GM18858 (cell line): ENCODE results near the gene PRAMEF14.
"Not testable (repeated sequence)": the region's sequence is repeated elsewhere in the genome, so short reads cannot be mapped to it uniquely, and the experiment has no call there.

Source experiments
- ATAC-seq: cut with Tn5 transposase; IDR thresholded peaks from one replicate; pipeline ENCODE4 v1.9.1; 2021; ENCODE audit not compliant: unreplicated experiment

PRAMEF14 gene

GRCh38 chr1:13347034-13347433 is at the start of gene PRAMEF14:
Gene PRAMEF14, minus strand, starts transcription at chr1:13347134. Its CDS starts 1,820 bp downstream, at chr1:13345314.
- ATAC-seq, result not testable (repeated sequence)

- not testable (repeated sequence) for ATAC-seq
Measured at GRCh38 chr1:13395311-13395710, 48.4 kb upstream of the PRAMEF14 start.

- ATAC-seq, result not testable (repeated sequence)
Measured at GRCh38 chr1:13394761-13395160, 47.8 kb upstream of the PRAMEF14 start.

- ATAC-seq, result not testable (repeated sequence)
Measured at GRCh38 chr1:13393004-13393403, 46.1 kb upstream of the PRAMEF14 start.

- ATAC-seq, result not testable (repeated sequence)
Measured at GRCh38 chr1:13389332-13389731, 42.4 kb upstream of the PRAMEF14 start, which contains the start of gene PRAMEF17. Gene PRAMEF17, plus strand, starts transcription at chr1:13389632. Its CDS starts 26 bp downstream, at chr1:13389658.

GRCh38 chr1:13380380-13380779 is 33.4 kb upstream of the PRAMEF14 start:
- not testable (repeated sequence) for ATAC-seq

- ATAC-seq, result not testable (repeated sequence)
Measured at GRCh38 chr1:13378983-13379382, 32.0 kb upstream of the PRAMEF14 start.

- not testable (repeated sequence) for ATAC-seq
Measured at GRCh38 chr1:13368544-13368943, 21.6 kb upstream of the PRAMEF14 start.

GRCh38 chr1:13366536-13366935 is 19.6 kb upstream of the PRAMEF14 start:
- not testable (repeated sequence) for ATAC-seq

GRCh38 chr1:13364928-13365327 is 18.0 kb upstream of the PRAMEF14 start:
- ATAC-seq, result not testable (repeated sequence)

GRCh38 chr1:13362364-13362763 is 15.4 kb upstream of the PRAMEF14 start:
- not testable (repeated sequence) for ATAC-seq

GRCh38 chr1:13356774-13357173 is 9.8 kb upstream of the PRAMEF14 start:
- not testable (repeated sequence) for ATAC-seq

GRCh38 chr1:13354475-13354874 is 7.5 kb upstream of the PRAMEF14 start:
- ATAC-seq, result not testable (repeated sequence)

GRCh38 chr1:13353476-13353875 is 6.5 kb upstream of the PRAMEF14 start:
- ATAC-seq, result not testable (repeated sequence)

- not testable (repeated sequence) for ATAC-seq
Measured at GRCh38 chr1:13342496-13342895, 4.4 kb downstream of the PRAMEF14 start.

- not testable (repeated sequence) for ATAC-seq
Measured at GRCh38 chr1:13315281-13315680, 31.7 kb downstream of the PRAMEF14 start, which contains the start of gene PRAMEF15. Gene PRAMEF15, plus strand, starts transcription at chr1:13315581. Its CDS starts 2,827 bp downstream, at chr1:13318408.

- not testable (repeated sequence) for ATAC-seq
Measured at GRCh38 chr1:13303239-13303638, 43.7 kb downstream of the PRAMEF14 start, which contains the start of gene PRAMEF33. Gene PRAMEF33, plus strand, starts transcription at chr1:13303539. Its CDS starts 2,416 bp downstream, at chr1:13305955.

- not testable (repeated sequence) for ATAC-seq
Measured at GRCh38 chr1:13302197-13302596, 44.7 kb downstream of the PRAMEF14 start.

- not testable (repeated sequence) for ATAC-seq
Measured at GRCh38 chr1:13298699-13299098, 48.2 kb downstream of the PRAMEF14 start.

GRCh38 chr1:13297216-13297931 is 49.6 kb downstream of the PRAMEF14 start:
- not testable (repeated sequence) for ATAC-seq
